DLD1 (cell line): ENCODE results near the gene TIGAR.

ENCODE experiments used
- in situ Hi-C: cut with HindIII; loops from 2 replicates; pipeline ENCODE4 v1.10.0; 2017; ENCODE audit warnings: low sequenced_read_pairs

Gene TIGAR

GRCh38 chr12:4303750-4304149, 17.3 kb upstream of the TIGAR start:
- in situ Hi-C loops: no loop called here

DNA sequence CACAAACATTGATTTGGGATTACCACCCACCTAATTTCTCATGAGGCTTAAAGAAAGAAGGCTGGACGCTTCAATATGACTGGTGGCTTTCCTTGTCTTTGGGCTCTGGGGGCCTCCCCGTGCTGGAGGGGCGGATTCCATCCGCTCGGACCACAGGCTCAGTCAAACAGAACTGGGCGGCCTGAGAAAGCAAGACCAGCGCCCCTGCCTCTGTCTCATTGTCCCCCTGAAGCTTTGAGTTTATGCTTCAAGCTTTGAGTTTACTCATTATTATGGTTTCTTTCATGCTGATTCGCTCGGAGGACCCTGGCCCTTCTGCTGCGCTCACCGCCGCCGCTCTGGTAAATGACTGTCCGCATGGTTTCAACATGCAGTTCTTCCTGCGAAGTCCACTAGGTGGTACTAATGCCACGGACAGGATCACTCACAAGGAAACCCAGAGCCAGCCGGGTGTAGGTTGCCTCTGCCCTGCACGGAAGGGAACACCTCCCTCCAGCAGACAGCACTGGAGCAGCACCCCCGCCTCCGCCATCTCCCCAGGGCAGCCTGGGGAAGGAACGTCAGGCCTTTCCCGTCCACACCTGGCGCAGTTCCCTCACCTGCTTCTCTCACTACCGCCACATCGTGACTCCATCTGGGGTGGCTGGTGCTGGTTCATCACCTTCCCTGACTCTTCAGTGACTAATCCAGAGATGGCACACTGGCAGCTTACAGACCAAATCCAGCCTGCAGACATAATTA, 13.2 kb upstream of the TIGAR start:
- in situ Hi-C loops: no loop called here

DNA sequence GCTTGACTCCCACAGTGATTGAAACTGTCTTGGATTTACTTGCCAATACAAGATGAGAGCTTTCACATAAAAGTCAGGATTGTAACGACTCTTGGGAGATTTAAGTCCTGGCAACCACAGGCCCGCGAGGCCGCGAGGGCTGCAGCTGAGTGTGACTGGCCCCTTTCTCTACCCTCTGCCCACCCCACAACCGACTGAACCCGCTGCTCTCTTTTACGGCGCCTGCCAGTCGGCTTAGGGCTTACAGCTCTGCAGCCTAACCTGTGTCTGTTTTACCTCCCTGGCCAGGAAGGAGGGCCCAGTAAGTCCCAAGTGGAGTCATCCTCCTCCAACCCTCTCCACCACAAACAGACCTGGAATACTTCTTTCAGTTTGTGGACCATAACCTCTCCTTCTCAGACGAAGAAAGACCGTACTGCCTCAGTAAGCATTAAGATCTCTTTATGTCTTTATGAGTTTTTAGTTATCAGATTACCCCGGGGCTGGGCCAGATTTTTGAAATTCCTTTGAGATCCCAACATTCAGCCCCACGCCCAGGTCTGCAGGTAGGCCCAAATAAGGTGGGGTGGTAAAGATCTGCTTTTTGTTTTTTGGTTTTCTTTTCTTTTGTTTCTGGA, 12.6 kb upstream of the TIGAR start:
- in situ Hi-C loops: no loop called here

GRCh38 chr12:4311776-4312175, 9.2 kb upstream of the TIGAR start:
- in situ Hi-C loops: no loop called here

GRCh38 chr12:4312251-4312650, 8.8 kb upstream of the TIGAR start:
- in situ Hi-C loops: no loop called here

DNA sequence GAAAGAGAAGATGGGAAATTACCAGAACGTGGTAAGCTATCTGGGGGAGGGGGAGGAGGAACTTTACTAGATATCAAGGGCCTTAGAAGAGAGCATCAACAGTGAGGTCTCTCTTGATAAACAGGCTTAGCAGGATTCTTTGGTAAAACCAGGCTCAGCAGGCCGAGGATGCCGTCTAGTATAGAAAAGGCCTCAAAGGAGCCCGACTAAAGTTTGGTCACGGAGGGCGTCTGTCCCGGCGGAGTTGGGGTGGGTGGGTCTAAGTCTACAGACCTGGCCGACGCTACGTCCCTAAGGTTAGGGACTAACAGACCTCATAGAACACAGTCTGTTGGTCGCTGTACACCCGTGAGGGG, 538 bp upstream of the TIGAR start:
- in situ Hi-C loops: no loop called here

DNA sequence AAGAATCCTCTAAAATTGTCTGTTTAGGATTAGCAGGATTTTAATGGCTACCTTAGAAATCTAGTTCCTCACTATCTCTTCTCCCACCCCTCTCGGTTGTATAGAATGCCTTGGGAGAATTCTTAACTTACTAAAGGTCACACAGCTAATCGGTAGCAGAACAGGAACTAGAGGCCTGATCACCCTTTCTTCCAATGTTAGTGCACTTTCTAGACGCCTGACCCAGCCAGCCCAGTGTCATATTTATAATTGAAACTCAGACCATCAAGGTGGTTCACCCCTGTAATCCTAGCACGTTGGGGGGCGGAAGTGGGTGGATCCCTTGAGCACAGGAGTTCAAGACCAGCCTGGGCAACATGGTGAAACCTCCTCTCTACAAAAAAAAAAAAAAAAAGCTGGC, 1.7 kb downstream of the TIGAR start:
- in situ Hi-C loops: no loop called here

- in situ Hi-C loops: no loop called here
Measured at GRCh38 chr12:4323396-4323795, 2.4 kb downstream of the TIGAR start.

DNA sequence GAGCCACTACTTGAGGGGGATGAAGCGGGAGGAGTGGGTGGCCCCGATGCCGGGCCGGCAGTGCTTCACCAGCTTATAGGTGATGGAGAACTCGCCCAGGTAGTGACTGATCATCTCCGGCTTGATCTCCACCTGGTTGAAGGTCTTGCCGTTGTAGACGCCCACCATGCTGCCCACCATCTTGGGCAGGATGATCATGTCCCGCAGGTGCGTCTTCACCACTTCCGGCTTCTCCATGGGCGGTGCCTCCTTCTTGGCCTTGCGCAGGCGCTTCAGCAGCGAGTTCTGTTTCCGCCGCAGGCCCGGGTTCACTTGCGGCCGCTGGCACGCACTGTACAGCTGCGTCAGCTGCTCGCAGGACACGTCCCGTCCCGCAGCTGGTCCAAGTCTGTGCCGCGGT, 3.4 kb downstream of the TIGAR start:
- in situ Hi-C loops: no loop called here

DNA sequence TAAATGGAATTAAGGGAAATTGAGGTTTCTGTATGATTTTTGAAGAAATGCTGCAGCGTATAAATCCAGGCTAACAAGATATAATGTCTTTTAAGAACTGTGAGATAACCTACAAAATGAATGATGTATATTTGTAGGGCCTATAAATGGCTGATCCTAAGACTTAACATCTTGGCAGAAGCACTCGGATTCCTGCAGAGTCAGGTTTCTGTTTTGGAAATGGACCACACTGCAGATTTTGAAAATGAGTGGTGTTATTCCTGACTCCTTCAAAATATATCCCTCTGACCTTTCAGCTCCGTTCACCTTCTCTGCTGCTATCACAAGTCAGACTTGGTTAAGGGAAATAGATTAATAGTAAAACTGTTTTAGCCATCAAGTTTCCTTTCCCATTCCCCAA, 5.0 kb downstream of the TIGAR start:
- in situ Hi-C loops: no loop called here

DNA sequence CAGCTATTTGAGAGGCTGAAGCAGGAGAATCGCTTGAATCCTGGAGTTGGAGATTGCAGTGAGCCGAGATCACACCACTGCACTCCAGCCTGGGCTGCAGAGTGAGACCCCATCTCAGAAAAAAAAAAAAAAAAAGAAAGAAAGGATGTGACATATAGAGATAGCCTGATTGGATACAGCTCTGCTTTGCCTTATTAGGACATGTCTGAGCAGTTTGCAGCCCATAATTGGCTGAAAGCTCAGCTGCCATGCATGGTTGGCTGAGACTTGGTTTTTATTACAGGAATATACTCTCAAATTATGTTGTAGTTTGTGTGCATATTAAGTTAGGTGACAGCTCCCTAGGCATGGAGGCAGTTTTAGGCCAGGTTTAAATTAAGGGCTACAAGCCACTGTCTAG, 6.3 kb downstream of the TIGAR start:
- in situ Hi-C loops: no loop called here

- in situ Hi-C loops: no loop called here
Measured at GRCh38 chr12:4330203-4330602, 9.2 kb downstream of the TIGAR start.

DNA sequence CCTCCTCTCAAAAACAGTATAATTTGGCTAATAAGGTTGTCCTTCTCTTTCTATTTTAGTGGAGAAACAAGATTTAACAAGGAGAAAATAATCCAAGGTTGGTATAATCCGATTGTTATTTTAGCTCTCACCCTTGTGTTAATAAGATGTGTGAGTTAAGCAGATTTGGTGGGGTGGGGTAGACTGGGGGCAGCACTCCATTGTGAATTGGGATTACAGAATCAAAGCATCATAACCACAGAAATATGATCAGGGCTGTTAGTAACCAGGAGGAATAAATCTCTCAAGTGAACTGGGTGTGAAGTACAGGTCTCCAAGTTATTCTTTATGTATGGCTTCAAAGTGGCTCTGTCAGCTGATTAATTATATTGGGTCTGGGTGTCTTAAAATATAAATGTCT, 10.2 kb downstream of the TIGAR start:
- in situ Hi-C loops: no loop called here

DNA sequence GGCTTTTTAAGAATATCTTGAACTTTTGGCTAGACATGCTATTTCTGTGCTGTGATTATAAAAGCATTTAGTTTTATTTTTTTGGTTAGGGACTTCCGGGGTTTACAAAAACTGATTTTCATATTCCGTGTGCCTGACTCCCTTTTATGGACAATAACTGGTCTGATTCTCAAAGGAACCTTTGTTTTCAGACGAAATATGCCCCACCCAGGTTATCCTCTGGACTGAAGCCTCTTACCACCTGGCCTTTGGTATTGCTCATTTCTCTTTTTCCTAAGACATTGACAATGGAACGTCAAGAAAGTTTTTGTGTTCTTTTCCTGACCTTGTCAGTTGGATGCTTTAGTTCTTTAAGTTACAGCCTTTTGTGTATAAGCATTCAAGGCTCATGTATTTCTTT, 10.8 kb downstream of the TIGAR start:
- in situ Hi-C loops: no loop called here

GRCh38 chr12:4346931-4347330, 25.9 kb downstream of the TIGAR start:
- in situ Hi-C loops: no loop called here

GRCh38 chr12:4353785-4354208, 32.8 kb downstream of the TIGAR start:
- in situ Hi-C loops: no loop called here

DNA sequence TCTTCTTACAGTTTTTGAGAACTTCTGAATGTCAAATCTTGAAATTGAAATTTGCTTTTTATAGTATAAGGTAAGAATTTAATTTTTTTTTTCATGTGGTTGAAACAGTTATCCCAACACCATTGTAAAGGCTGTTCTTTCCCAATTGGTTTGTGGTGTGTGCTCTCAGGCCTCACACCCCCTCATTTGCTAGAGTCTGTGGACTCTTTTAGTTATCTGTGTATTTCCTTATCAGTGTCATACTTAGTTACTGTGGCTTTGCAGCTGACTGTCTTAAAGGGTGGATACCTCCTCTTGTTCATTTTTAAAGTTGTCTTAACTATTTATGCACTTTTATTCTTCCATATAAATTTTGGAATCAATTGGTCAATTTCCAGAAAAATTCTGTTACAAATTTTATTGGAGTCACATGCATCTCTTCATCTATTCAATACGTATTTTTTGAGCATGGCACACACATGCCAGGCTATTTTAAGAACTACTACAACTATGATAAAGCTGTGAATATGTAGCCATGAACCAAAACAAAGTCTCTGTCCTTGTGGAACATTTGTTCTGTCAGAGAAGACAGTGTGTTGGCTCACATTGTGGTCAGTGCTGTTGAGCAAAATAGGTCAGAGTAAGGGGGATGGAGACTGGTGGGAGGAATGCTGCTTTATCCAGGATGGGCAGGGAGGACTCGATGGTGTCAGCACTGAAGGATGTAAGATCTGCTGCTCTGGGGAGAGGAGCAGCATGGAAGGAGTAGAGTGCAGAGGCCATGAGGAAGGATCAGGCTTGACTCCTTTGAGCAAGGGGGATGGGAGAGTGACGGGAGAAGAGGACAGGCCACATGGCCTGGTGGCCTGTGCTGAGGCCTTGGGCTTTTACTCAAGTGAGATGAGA, 34.4 kb downstream of the TIGAR start:
- in situ Hi-C loops: no loop called here

DNA sequence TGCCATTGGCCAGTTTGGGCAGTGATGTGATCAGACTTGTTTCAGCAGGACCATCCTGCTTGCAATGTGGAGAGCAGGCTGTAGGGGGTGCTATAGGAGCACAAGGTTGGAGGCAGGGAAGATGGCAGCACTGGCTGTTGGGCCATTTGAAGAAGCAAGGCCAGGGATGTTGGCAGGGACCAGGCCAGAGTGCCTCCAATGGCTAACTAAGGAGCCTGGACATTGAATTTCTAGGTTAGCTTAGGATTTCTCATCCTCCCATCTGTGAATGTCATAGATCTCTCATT, 35.0 kb downstream of the TIGAR start:
- in situ Hi-C loops: no loop called here

GRCh38 chr12:4366090-4366489, 45.1 kb downstream of the TIGAR start:
- in situ Hi-C loops: no loop called here

DNA sequence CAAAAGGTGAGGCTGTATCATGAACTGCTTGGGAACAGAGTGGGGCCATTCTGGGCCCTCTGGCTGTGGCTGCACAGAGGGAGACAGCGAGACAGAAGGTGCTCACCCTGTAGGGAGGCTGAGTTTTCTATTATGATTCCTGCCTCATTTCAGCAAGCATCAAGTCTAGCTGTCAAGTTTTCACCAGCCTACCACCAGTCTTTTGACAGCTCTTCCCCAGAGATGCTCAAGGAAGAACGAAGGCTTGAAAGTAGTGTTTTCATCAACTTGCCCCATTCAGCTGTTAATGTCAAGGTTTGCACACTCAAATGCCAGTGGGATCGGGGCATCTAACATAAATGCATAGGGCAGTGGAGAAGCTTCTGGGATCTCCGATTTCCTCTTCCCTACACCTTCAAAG, 48.5 kb downstream of the TIGAR start:
- in situ Hi-C loops: no loop called here

DNA sequence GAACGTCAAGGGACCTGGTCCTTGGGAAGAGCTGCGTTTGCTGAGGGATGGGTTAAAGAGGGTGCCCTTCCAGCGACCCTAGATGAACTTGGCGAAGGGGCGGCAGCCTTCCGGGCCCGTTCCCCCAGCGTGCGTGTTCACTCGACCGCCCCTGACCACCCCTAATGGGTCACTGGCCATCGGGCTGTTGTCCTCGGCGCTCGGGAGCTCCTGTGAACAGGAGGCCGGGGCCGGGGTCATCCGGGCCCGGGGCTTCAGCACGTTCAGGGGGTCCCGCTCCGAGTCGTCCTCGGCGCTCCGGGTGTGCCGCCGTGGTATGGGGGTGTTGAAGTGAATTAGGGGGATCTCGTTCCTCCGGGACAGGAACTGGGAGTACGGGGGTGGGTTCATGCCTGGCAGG, 49.3 kb downstream of the TIGAR start:
- in situ Hi-C loops: no loop called here

GRCh38 chr12:4372653-4373052, 51.6 kb downstream of the TIGAR start:
- in situ Hi-C loops: no loop called here
